H9 (cell line): ENCODE results near the gene QSOX2. TPM values are rescaled to one million over a fixed set of nuclear protein-coding genes. Genes with fewer than 3 reads are reported as not detected.

Experiments used
- DNase-seq: peaks from one replicate; pipeline ENCODE4 v3.0.0-alpha.2; 2017
- H2AFZ ChIP-seq: one replicate; pipeline ENCODE4 v1.6.1; 2013; ENCODE audit warnings: mild to moderate bottlenecking, low read length, control low read depth, moderate library complexity
- H2AK5ac ChIP-seq: 2 replicates; pipeline ENCODE4 v1.6.1; 2013; ENCODE audit warnings: low read length, control low read depth, mixed read lengths; ENCODE audit not compliant: insufficient read length
- H2BK120ac ChIP-seq: one replicate; pipeline ENCODE4 v1.6.1; 2013; ENCODE audit warnings: low read depth, mild to moderate bottlenecking, low read length, control low read depth, inconsistent platforms; ENCODE audit not compliant: poor library complexity, severe bottlenecking
- H2BK12ac ChIP-seq: 2 replicates; pipeline ENCODE4 v1.6.1; 2013; ENCODE audit warnings: low read length, control low read depth, mixed read lengths, low read depth; ENCODE audit not compliant: insufficient read length
- H2BK15ac ChIP-seq: 2 replicates; pipeline ENCODE4 v1.6.1; 2013; ENCODE audit warnings: low read depth, low read length, control low read depth
- H2BK20ac ChIP-seq: one replicate; pipeline ENCODE4 v1.6.1; 2013; ENCODE audit warnings: low read depth, mild to moderate bottlenecking, low read length, control low read depth, inconsistent platforms; ENCODE audit not compliant: poor library complexity, severe bottlenecking
- H2BK5ac ChIP-seq: 2 replicates; pipeline ENCODE4 v1.6.1; 2013; ENCODE audit warnings: low read length, control low read depth, mixed read lengths; ENCODE audit not compliant: insufficient read length
- H3K14ac ChIP-seq: 2 replicates; pipeline ENCODE4 v1.6.1; 2013; ENCODE audit warnings: low read length, control low read depth; ENCODE audit not compliant: insufficient read depth
- H3K18ac ChIP-seq: 2 replicates; pipeline ENCODE4 v1.6.1; 2013; ENCODE audit warnings: low read depth, mild to moderate bottlenecking, mixed read lengths, low read length, control low read depth; ENCODE audit not compliant: insufficient read length
- H3K23ac ChIP-seq: 2 replicates; pipeline ENCODE4 v1.6.1; 2013; ENCODE audit warnings: low read length, control low read depth, mixed read lengths, low read depth; ENCODE audit not compliant: insufficient read length
- H3K23me2 ChIP-seq: 2 replicates; pipeline ENCODE4 v1.6.1; 2013; ENCODE audit warnings: low read depth, mild to moderate bottlenecking, mixed read lengths, low read length, control low read depth; ENCODE audit not compliant: insufficient read length, poor library complexity, severe bottlenecking
- H3K27ac ChIP-seq: 2 replicates; pipeline ENCODE4 v1.5.1; 2013; ENCODE audit warnings: low read length, control low read depth, mixed read lengths, low read depth; ENCODE audit not compliant: insufficient read length
- H3K27me3 ChIP-seq: 2 replicates; pipeline ENCODE4 v1.6.1; 2013; ENCODE audit warnings: low read length, control low read depth, inconsistent platforms; ENCODE audit not compliant: insufficient read depth
- H3K4ac ChIP-seq: 2 replicates; pipeline ENCODE4 v1.6.1; 2013; ENCODE audit warnings: low read depth, mild to moderate bottlenecking, control low read depth, inconsistent platforms, low read length, moderate library complexity
- H3K4me1 ChIP-seq: 2 replicates; pipeline ENCODE4 v1.6.1; 2013; ENCODE audit warnings: low read length, control low read depth, inconsistent platforms; ENCODE audit not compliant: insufficient read depth
- H3K4me2 ChIP-seq: 2 replicates; pipeline ENCODE4 v1.6.1; 2013; ENCODE audit warnings: low read length, control low read depth, mixed read lengths; ENCODE audit not compliant: insufficient read length, insufficient read depth
- H3K56ac ChIP-seq: 2 replicates; pipeline ENCODE4 v1.6.1; 2013; ENCODE audit warnings: low read depth, mild to moderate bottlenecking, mixed read lengths, low read length, control low read depth; ENCODE audit not compliant: insufficient read length
- H3K79me1 ChIP-seq: 2 replicates; pipeline ENCODE4 v1.6.1; 2013; ENCODE audit warnings: low read depth, mild to moderate bottlenecking, moderate library complexity, low read length, control low read depth, inconsistent platforms; ENCODE audit not compliant: insufficient read depth, poor library complexity, severe bottlenecking
- H3K79me2 ChIP-seq: 2 replicates; pipeline ENCODE4 v1.6.1; 2013; ENCODE audit warnings: low read length, control low read depth, inconsistent platforms; ENCODE audit not compliant: insufficient read depth
- H3K9ac ChIP-seq: 2 replicates; pipeline ENCODE4 v1.6.1; 2013; ENCODE audit warnings: low read length, control low read depth, mixed read lengths; ENCODE audit not compliant: insufficient read length; ENCODE audit errors: extremely low read depth
- H3K9me3 ChIP-seq: one replicate; pipeline ENCODE4 v1.6.1; 2013; ENCODE audit warnings: low read depth, low read length, inconsistent platforms; ENCODE audit not compliant: control insufficient read depth
- H3T11ph ChIP-seq: one replicate; pipeline ENCODE4 v1.6.1; 2013; ENCODE audit warnings: mild to moderate bottlenecking, low read length, control low read depth, inconsistent platforms
- H4K20me1 ChIP-seq: one replicate; pipeline ENCODE4 v1.6.1; 2013; ENCODE audit not compliant: control insufficient read depth, insufficient read length, insufficient read depth
- H4K5ac ChIP-seq: 2 replicates; pipeline ENCODE4 v1.6.1; 2013; ENCODE audit warnings: low read depth, mild to moderate bottlenecking, mixed read lengths, low read length, control low read depth; ENCODE audit not compliant: insufficient read length
- H4K8ac ChIP-seq: replicated peaks from 2 replicates; pipeline ENCODE4 v1.6.1; 2013; ENCODE audit warnings: low read length, control low read depth, mixed read lengths, low read depth; ENCODE audit not compliant: insufficient read length
- H4K91ac ChIP-seq: 2 replicates; pipeline ENCODE4 v1.6.1; 2013; ENCODE audit warnings: low read depth, mild to moderate bottlenecking, moderate library complexity, mixed read lengths, low read length, control low read depth; ENCODE audit not compliant: insufficient read length
- H3K27ac Mint-ChIP-seq, 3 experiments: 2 replicates in 2 of 3; 3 replicates in 1 of 3; pipeline ENCODE4 v1.8.0; 2020 to 2021; ENCODE audit warnings: mixed read lengths in 3 of 3, mild to moderate bottlenecking in 1 of 3, moderate library complexity in 1 of 3
- H3K27me3 Mint-ChIP-seq: 2 replicates; pipeline ENCODE4 v1.8.0; 2021; ENCODE audit warnings: low read depth, mild to moderate bottlenecking, moderate library complexity, mixed read lengths
- H3K36me3 Mint-ChIP-seq, 3 experiments: 2 replicates in 2 of 3; 3 replicates in 1 of 3; pipeline ENCODE4 v1.8.0; 2020 to 2021; ENCODE audit warnings: low read depth in 3 of 3, mixed read lengths in 3 of 3; ENCODE audit not compliant: insufficient read depth in 1 of 3
- H3K4me1 Mint-ChIP-seq, 2 experiments: 2 replicates each; pipeline ENCODE4 v1.8.0; 2020; ENCODE audit warnings: mixed read lengths in 2 of 2
- H3K4me3 Mint-ChIP-seq, 2 experiments: 2 replicates in 1 of 2; 3 replicates in 1 of 2; pipeline ENCODE4 v1.8.0; 2020 to 2021; ENCODE audit warnings: mild to moderate bottlenecking in 2 of 2, mixed read lengths in 2 of 2, moderate library complexity in 1 of 2
- H3K9me3 Mint-ChIP-seq, 2 experiments: 2 replicates in 1 of 2; 3 replicates in 1 of 2; pipeline ENCODE4 v1.8.0; 2020; ENCODE audit warnings: mild to moderate bottlenecking in 2 of 2, mixed read lengths in 2 of 2, moderate library complexity in 1 of 2
- WGBS: extraction: QIAGEN DNeasy Blood & Tissue Kit; methylation state at CpG from one replicate; pipeline ENCODE4 v1.1.7; 2013; ENCODE audit warnings: missing lambda C conversion rate, low lambda C conversion rate, mixed read lengths; ENCODE audit not compliant: insufficient read length; ENCODE audit errors: extremely low coverage; 5-methylcytosine and 5-hydroxymethylcytosine counted together
- total RNA-seq: library from RNA; stranded (reverse); gene quantifications from 2 replicates; pipeline ENCODE4 v1.2.1, GENCODE V29; 2021
- TF ChIP-seq, protein P1 (sequence below): fragments of 200-600 bp; sonication (generic); conservative IDR thresholded peaks from 3 replicates; pipeline ENCODE4 v1.8.0; 2021; ENCODE audit warnings: antibody characterized with exemption, mild to moderate bottlenecking

Gene QSOX2
- total RNA-seq, 1 experiment from 2014 or later: 25.8 TPM

DNA sequence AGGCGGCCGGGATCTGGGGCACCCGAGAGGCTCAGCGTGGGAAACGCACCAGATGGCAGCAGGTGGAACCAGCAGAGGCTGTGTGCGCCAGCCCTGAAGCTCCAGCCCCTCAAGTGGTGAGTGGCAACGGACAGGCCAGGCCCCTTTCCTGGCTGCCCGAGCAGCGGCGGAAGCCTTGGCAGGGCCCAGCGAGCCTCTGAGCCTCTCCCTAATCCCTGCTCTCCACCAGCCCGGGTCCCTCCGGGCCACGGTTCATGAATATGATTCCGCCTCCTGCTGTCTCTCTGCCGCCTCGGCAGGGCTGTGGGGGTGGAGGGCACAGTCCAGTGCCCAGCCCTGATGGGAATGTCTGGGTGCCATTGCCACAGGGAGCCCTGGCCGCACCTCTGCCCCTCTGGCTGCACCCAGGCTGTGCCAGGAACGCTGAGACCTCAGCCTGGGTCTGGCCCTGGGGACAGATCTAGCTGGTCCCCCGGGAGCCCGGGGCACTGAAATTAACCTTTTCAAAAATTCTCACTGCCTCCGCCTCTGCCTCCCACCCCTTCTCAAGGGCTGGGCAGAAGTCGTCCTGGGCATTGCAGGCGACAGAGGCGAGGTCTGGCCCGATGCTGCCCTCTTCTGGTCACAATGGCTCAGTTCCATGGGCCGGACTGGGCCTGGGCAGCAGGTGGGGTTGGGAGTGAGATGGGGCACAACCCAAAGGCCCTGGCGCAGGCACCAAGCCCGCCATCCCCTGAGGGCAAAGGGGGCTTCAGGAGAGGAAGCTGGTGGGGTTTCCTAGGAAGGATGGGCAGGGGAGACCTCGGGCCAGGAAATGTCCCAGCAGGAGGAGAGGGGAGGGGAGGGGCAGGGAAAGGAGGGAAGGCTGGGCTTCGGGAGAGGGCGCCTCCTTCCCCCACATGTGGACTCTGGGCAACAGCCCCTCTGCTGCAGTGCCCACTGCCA is 38.0 kb upstream of the QSOX2 start:
- Histone ChIP-seq H4K91ac (no peak overlapping the region), H4K8ac (no peak overlapping the region), H3K56ac (no peak overlapping the region), H3K9me3 (no peaks in the 10 kb centered on the region), H2BK20ac (no peak overlapping the region), H2BK15ac (no peak overlapping the region), H4K20me1 (no peaks in the 10 kb centered on the region), H2BK5ac (no peak overlapping the region), H2BK120ac (no peak overlapping the region), H3K4ac (no peak overlapping the region), H3K4me2 (no peak overlapping the region), H3K23me2 (peaks cover 3% of the 10 kb centered on the region), H2AFZ (no peak overlapping the region), H3K4me1 (no peaks in the 10 kb centered on the region), H3T11ph (no peak overlapping the region), H3K18ac (no peak overlapping the region), H3K9ac (no peak overlapping the region), H3K23ac (no peak overlapping the region), H3K79me1 (no peaks in the 10 kb centered on the region), H3K14ac (no peak overlapping the region), H3K27me3 (no peaks in the 10 kb centered on the region), H2AK5ac (no peak overlapping the region), H4K5ac (no peak overlapping the region), H3K79me2 (no peaks in the 10 kb centered on the region), H2BK12ac (no peak overlapping the region), H3K27ac (no peak overlapping the region)
- no CpG with 5 or more reads among the region's 32 CpGs for WGBS
- TF ChIP-seq, protein P1, sequence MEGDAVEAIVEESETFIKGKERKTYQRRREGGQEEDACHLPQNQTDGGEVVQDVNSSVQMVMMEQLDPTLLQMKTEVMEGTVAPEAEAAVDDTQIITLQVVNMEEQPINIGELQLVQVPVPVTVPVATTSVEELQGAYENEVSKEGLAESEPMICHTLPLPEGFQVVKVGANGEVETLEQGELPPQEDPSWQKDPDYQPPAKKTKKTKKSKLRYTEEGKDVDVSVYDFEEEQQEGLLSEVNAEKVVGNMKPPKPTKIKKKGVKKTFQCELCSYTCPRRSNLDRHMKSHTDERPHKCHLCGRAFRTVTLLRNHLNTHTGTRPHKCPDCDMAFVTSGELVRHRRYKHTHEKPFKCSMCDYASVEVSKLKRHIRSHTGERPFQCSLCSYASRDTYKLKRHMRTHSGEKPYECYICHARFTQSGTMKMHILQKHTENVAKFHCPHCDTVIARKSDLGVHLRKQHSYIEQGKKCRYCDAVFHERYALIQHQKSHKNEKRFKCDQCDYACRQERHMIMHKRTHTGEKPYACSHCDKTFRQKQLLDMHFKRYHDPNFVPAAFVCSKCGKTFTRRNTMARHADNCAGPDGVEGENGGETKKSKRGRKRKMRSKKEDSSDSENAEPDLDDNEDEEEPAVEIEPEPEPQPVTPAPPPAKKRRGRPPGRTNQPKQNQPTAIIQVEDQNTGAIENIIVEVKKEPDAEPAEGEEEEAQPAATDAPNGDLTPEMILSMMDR: peak; percentile 92
- peak; percentile 91 for DNase-seq
- H3K4me3 Mint-ChIP-seq: no peak overlapping the region
- peaks cover 9% of the 10 kb centered on the region for H3K27me3 Mint-ChIP-seq
- H3K36me3 Mint-ChIP-seq: no peaks in the 10 kb centered on the region
- H3K4me1 Mint-ChIP-seq: peaks cover 4 to 7% of the 10 kb centered on the region in 2 experiments; a peak in 2 of 4 replicates
- peaks cover 0 to 3% of the 10 kb centered on the region in 2 experiments; a peak in 2 of 5 replicates for H3K9me3 Mint-ChIP-seq
- H3K27ac Mint-ChIP-seq: peak overlapping the region in 1 of 3 experiments; percentile 65; a peak in 1 of 7 replicates
